ENCODE results near the gene OSR1. TPM values are rescaled to one million over a fixed set of nuclear protein-coding genes. Genes with fewer than 3 reads are reported as not detected.

The OSR1 gene
- total RNA-seq, 2 experiments from 2014 or later = not detected

DNA sequence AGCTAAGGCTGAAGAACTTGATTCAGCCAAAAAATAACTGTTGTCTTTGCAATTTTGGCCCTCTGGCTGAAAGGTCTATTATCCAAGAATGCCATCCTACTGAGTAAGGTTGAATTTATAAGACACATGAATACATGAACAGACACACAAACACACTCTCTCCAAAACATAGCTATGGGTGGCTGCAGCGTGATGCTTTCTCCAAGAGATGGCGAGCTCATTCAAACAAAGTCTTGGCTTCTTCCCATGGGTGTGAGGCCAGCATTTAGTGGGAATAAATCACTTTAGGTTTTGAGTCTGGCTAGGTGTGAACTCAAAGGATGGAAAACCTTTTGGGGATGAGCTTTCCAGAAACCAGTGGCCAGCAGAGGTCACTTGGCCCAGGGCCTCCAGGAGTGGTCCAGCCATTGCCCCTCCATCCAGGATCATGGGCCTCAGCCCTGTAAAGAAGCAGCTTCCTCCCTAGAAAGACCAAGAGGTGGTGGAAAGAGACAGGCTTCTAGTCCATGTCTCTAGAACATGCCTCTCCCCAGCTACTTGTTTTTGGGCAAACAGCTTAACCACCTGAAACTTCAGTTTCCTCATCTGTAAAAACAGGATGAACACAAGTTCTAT is 11.0 kb upstream of the OSR1 start:
- H3K79me2 ChIP-seq (ENCODE audit: insufficient read depth, low read depth, low read length) = no peaks in the 10 kb centered on the region
- intact Hi-C loops (cut with micrococcal nuclease; ENCODE audit: unreplicated experiment) = no loop called here
- no peak for TF ChIP-seq EZH2phosphoT487 (IDR thresholded peaks at IDR 0.05; ENCODE audit: borderline replicate concordance, low read depth, low read length)
- TF ChIP-seq, protein P1, sequence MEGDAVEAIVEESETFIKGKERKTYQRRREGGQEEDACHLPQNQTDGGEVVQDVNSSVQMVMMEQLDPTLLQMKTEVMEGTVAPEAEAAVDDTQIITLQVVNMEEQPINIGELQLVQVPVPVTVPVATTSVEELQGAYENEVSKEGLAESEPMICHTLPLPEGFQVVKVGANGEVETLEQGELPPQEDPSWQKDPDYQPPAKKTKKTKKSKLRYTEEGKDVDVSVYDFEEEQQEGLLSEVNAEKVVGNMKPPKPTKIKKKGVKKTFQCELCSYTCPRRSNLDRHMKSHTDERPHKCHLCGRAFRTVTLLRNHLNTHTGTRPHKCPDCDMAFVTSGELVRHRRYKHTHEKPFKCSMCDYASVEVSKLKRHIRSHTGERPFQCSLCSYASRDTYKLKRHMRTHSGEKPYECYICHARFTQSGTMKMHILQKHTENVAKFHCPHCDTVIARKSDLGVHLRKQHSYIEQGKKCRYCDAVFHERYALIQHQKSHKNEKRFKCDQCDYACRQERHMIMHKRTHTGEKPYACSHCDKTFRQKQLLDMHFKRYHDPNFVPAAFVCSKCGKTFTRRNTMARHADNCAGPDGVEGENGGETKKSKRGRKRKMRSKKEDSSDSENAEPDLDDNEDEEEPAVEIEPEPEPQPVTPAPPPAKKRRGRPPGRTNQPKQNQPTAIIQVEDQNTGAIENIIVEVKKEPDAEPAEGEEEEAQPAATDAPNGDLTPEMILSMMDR (conservative IDR thresholded peaks at IDR 0.05; ENCODE audit: low read length) = 0 out of 2 replicates have a peak, but pooled peaks have one; percentile 11
- H3K27ac ChIP-seq (ENCODE audit: low read depth, low read length, poor library complexity, severe bottlenecking) = no peak overlapping the region
- no TSS peak for BruUV-seq (replicated peaks)
- H2AFZ ChIP-seq (ENCODE audit: low read length) = no peak overlapping the region
- ChIA-PET CTCF (ENCODE audit: unreplicated experiment) (interaction anchor here (1.4 kb wide), 1 partner anchor 849 kb away, joined by 4 read pairs; no protein-coding TSS in a partner anchor), POLR2A (interaction anchor here (0.9 kb wide), 1 partner anchor 656 kb away, joined by 3 read pairs; no protein-coding TSS in a partner anchor)
- no peak overlapping the region for H3K4me2 ChIP-seq (ENCODE audit: low read length)
- H3K9me2 ChIP-seq (ENCODE audit: insufficient read depth, low read length) = no peaks in the 10 kb centered on the region
- H3K4me1 ChIP-seq (ENCODE audit: insufficient read depth, low read length, poor library complexity, severe bottlenecking) = no peaks in the 10 kb centered on the region
- no peaks in the 10 kb centered on the region for H4K20me1 ChIP-seq (ENCODE audit: insufficient read depth, low read length)
- H3K9me3 ChIP-seq (ENCODE audit: low read length) = no peaks in the 10 kb centered on the region
- H3K4me3 ChIP-seq (ENCODE audit: low read depth, low read length, poor library complexity, severe bottlenecking) = no peak overlapping the region
- H3K36me3 ChIP-seq (ENCODE audit: insufficient read depth, low read length) = no peaks in the 10 kb centered on the region
- DNase-seq (ENCODE audit: low spot score) = no peak

- Histone ChIP-seq H3K4me2 (ENCODE audit: low read length) (no peak overlapping the region), H3K9me3 (ENCODE audit: low read length) (no peaks in the 10 kb centered on the region), H3K36me3 (ENCODE audit: insufficient read depth, low read length) (no peaks in the 10 kb centered on the region), H3K9me2 (ENCODE audit: insufficient read depth, low read length) (no peaks in the 10 kb centered on the region), H2AFZ (ENCODE audit: low read length) (no peak overlapping the region), H4K20me1 (ENCODE audit: insufficient read depth, low read length) (no peaks in the 10 kb centered on the region), H3K79me2 (ENCODE audit: insufficient read depth, low read depth, low read length) (no peaks in the 10 kb centered on the region), H3K4me1 (ENCODE audit: insufficient read depth, low read length, poor library complexity, severe bottlenecking) (no peaks in the 10 kb centered on the region), H3K27ac (ENCODE audit: low read depth, low read length, poor library complexity, severe bottlenecking) (no peak overlapping the region), H3K4me3 (ENCODE audit: low read depth, low read length, poor library complexity, severe bottlenecking) (no peak overlapping the region)
- ChIA-PET POLR2A (no interaction called here), CTCF (ENCODE audit: unreplicated experiment) (interaction anchor here (0.5 to 1.4 kb wide), 2 partner anchors 438 to 849 kb away, joined by 3 to 4 read pairs; no protein-coding TSS in a partner anchor)
- no peak for DNase-seq (ENCODE audit: low spot score)
- no peak for TF ChIP-seq EZH2phosphoT487 (IDR thresholded peaks at IDR 0.05; ENCODE audit: borderline replicate concordance, low read depth, low read length)
- TF ChIP-seq, protein P1 (conservative IDR thresholded peaks at IDR 0.05; ENCODE audit: low read length) = no peak
- no TSS peak for BruUV-seq (replicated peaks)
- intact Hi-C loops (cut with micrococcal nuclease; ENCODE audit: unreplicated experiment) = no loop called here
Measured at GRCh38 chr2:19368760-19369159, 10.3 kb upstream of the OSR1 start.

DNA sequence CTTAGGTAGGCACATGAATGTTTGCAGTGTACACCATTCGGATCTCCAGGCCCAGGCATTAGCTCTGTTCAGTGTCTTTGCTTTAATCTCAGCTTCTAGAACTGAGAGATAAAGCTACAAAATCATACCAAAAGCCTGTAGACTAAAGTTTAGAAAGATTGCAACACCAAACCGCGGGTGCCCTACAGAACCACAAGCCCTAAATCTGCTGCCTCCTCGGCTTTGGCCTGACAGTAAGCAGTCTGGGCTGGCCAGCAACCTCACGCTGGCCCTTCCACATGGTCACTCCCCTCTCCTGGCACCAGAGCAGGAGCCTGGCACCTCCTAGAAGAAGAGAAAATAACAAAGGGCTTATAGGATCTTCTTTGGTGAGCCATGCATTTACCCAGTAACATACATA is 8.9 kb upstream of the OSR1 start:
- H4K20me1 ChIP-seq (ENCODE audit: insufficient read depth, low read length) = no peaks in the 10 kb centered on the region

More for the DNA sequence above, 8.9 kb upstream of the OSR1 start:
- Histone ChIP-seq H3K27ac (ENCODE audit: low read depth, low read length, poor library complexity, severe bottlenecking) (no peak overlapping the region), H2AFZ (ENCODE audit: low read length) (no peak overlapping the region), H3K9me3 (ENCODE audit: low read length) (no peaks in the 10 kb centered on the region), H3K4me3 (ENCODE audit: low read depth, low read length, poor library complexity, severe bottlenecking) (no peak overlapping the region), H3K36me3 (ENCODE audit: insufficient read depth, low read length) (no peaks in the 10 kb centered on the region), H3K4me2 (ENCODE audit: low read length) (no peak overlapping the region), H3K9me2 (ENCODE audit: insufficient read depth, low read length) (no peaks in the 10 kb centered on the region), H3K79me2 (ENCODE audit: insufficient read depth, low read depth, low read length) (no peaks in the 10 kb centered on the region), H3K4me1 (ENCODE audit: insufficient read depth, low read length, poor library complexity, severe bottlenecking) (no peaks in the 10 kb centered on the region)
- intact Hi-C loops (cut with micrococcal nuclease; ENCODE audit: unreplicated experiment) = no loop called here
- DNase-seq (ENCODE audit: low spot score) = no peak
- CTCF ChIA-PET (ENCODE audit: unreplicated experiment) = no interaction called here
- TF ChIP-seq, protein P1 (conservative IDR thresholded peaks at IDR 0.05; ENCODE audit: low read length) = no peak
- TF ChIP-seq EZH2phosphoT487 (IDR thresholded peaks at IDR 0.05; ENCODE audit: borderline replicate concordance, low read depth, low read length) = no peak
- BruUV-seq (replicated peaks) = no TSS peak
- POLR2A ChIA-PET = interaction anchor here (0.6 kb wide), 1 partner anchor 536 kb away, joined by 4 read pairs; no protein-coding TSS in a partner anchor
